Endothelial cell of umbilical vein (primary cell): ENCODE data around the gene RIMS3.

Experiments used
- CTCF ChIP-seq, 2 donors: IDR thresholded peaks; 1 replicate in 1 of 2; 2 replicates in 1 of 2; pipeline ENCODE4 v1.5.1; 2011; ENCODE audit warnings: low read length in 2 of 2, mild to moderate bottlenecking in 2 of 2, moderate library complexity in 2 of 2, control low read depth in 1 of 2, inconsistent platforms in 1 of 2, low read depth in 1 of 2; ENCODE audit not compliant: insufficient read depth in 1 of 2; ENCODE audit errors: extremely low read depth in 1 of 2
- EZH2 ChIP-seq: IDR thresholded peaks from 2 replicates; pipeline ENCODE4 v1.6.1; 2012; ENCODE audit warnings: borderline replicate concordance, low read depth, mild to moderate bottlenecking, moderate library complexity, low read length, inconsistent platforms; ENCODE audit not compliant: severe bottlenecking
- FOS ChIP-seq: IDR thresholded peaks from 2 replicates; pipeline ENCODE4 v1.6.1; 2011; ENCODE audit warnings: mild to moderate bottlenecking, low read length, moderate library complexity, borderline replicate concordance; ENCODE audit not compliant: insufficient read depth
- GATA2 ChIP-seq: IDR thresholded peaks from 2 replicates; pipeline ENCODE4 v1.7.0; 2011; ENCODE audit warnings: low read depth, mild to moderate bottlenecking, moderate library complexity, mixed read lengths, low read length; ENCODE audit not compliant: insufficient read length, insufficient read depth
- JUN ChIP-seq: IDR thresholded peaks from 2 replicates; pipeline ENCODE4 v1.6.1; 2011; ENCODE audit warnings: borderline replicate concordance, low read depth; ENCODE audit not compliant: insufficient read length, insufficient read depth
- MAX ChIP-seq: IDR thresholded peaks from 2 replicates; pipeline ENCODE4 v1.6.1; 2011; ENCODE audit not compliant: insufficient read depth, insufficient read length
- MYC ChIP-seq: IDR thresholded peaks from one replicate; pipeline ENCODE4 v1.6.1; 2011; ENCODE audit warnings: mild to moderate bottlenecking, low read depth, low read length
- POLR2A ChIP-seq: IDR thresholded peaks from 2 replicates; pipeline ENCODE4 v1.6.1; 2012; ENCODE audit warnings: low read depth, mild to moderate bottlenecking, control low read depth, low read length
- POLR2AphosphoS5 ChIP-seq: IDR thresholded peaks from 2 replicates; pipeline ENCODE4 v1.6.1; 2012; ENCODE audit warnings: low read depth, mild to moderate bottlenecking, control low read depth, low read length, moderate library complexity; ENCODE audit not compliant: insufficient read depth

GRCh38 chr1:40679165-40679953 lies 13.9 kb upstream of the RIMS3 start:
- TF ChIP-seq MYC (no peak), CTCF (IDR thresholded peaks at IDR 0.05; ENCODE audit: extremely low read depth in 1 of 2, insufficient read depth in 1 of 2, low read depth in 1 of 2, low read length in 2 of 2) (no peak), POLR2A (no peak), EZH2 (no peak), FOS (no peak), POLR2AphosphoS5 (no peak), MAX (no peak), JUN (no peak), GATA2 (no peak)
